ENCODE measurements around the gene HRC.

DNA sequence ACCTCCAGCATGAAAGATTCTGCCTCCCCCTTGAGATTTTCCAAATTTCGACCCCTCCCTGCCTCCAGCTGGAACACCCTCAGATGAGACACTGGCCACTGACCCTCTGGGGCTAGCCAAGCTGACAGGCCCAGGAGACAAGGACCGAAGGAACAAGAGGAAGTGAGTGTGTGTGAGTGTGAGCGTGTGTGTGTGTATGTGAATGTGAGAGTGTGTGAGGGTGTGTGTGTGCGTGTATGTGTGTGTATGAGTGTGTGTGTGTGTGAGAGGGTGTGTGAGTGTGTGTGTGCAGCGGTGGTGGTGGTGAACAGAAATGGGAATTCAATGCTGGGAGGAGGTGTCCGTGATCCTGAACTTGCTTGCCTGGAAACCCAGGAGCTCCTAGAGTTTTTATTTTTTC lies 13.8 kb downstream of the HRC start:
- TF ChIP-seq, protein P1, sequence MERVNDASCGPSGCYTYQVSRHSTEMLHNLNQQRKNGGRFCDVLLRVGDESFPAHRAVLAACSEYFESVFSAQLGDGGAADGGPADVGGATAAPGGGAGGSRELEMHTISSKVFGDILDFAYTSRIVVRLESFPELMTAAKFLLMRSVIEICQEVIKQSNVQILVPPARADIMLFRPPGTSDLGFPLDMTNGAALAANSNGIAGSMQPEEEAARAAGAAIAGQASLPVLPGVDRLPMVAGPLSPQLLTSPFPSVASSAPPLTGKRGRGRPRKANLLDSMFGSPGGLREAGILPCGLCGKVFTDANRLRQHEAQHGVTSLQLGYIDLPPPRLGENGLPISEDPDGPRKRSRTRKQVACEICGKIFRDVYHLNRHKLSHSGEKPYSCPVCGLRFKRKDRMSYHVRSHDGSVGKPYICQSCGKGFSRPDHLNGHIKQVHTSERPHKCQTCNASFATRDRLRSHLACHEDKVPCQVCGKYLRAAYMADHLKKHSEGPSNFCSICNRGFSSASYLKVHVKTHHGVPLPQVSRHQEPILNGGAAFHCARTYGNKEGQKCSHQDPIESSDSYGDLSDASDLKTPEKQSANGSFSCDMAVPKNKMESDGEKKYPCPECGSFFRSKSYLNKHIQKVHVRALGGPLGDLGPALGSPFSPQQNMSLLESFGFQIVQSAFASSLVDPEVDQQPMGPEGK (CRISPR knock-in tag; IDR thresholded peaks at IDR 0.05; ENCODE audit: borderline replicate concordance) = no peak
- no peak for TF ChIP-seq RARB (CRISPR knock-in tag; IDR thresholded peaks at IDR 0.05)
- no peak for TF ChIP-seq ZFP3 (CRISPR knock-in tag; IDR thresholded peaks at IDR 0.05)
- TF ChIP-seq, protein P2, sequence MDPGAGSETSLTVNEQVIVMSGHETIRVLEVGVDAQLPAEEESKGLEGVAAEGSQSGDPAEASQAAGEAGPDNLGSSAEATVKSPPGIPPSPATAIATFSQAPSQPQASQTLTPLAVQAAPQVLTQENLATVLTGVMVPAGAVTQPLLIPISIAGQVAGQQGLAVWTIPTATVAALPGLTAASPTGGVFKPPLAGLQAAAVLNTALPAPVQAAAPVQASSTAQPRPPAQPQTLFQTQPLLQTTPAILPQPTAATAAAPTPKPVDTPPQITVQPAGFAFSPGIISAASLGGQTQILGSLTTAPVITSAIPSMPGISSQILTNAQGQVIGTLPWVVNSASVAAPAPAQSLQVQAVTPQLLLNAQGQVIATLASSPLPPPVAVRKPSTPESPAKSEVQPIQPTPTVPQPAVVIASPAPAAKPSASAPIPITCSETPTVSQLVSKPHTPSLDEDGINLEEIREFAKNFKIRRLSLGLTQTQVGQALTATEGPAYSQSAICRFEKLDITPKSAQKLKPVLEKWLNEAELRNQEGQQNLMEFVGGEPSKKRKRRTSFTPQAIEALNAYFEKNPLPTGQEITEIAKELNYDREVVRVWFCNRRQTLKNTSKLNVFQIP (CRISPR knock-in tag; IDR thresholded peaks at IDR 0.05; ENCODE audit: borderline replicate concordance, low read depth) = no peak
- no peak for TF ChIP-seq ZNF8 (CRISPR knock-in tag; IDR thresholded peaks at IDR 0.05)
- no peak for TF ChIP-seq ARNTL (CRISPR knock-in tag; IDR thresholded peaks at IDR 0.05; ENCODE audit: borderline replicate concordance, low read depth)
- TF ChIP-seq CREB5 (CRISPR knock-in tag; IDR thresholded peaks at IDR 0.05; ENCODE audit: low read depth) = no peak
- TF ChIP-seq CSRNP3 (CRISPR knock-in tag; IDR thresholded peaks at IDR 0.05) = no peak
- TF ChIP-seq SNAI2 (CRISPR knock-in tag; IDR thresholded peaks at IDR 0.05) = no peak
- TF ChIP-seq ZNF565 (CRISPR knock-in tag; conservative IDR thresholded peaks at IDR 0.05; ENCODE audit: low read depth) = no peak
- no peak for TF ChIP-seq ZC3H10 (CRISPR knock-in tag; IDR thresholded peaks at IDR 0.05)
- no peak for TF ChIP-seq GLIS3 (CRISPR knock-in tag; IDR thresholded peaks at IDR 0.05)
- TF ChIP-seq ZFP30 (CRISPR knock-in tag; IDR thresholded peaks at IDR 0.05) = no peak
